HepG2 (cell line): Measurements from ENCODE around the gene MRM2. TPM values are rescaled to one million over a fixed set of nuclear protein-coding genes. Genes with fewer than 3 reads are reported as not detected.

Experiments
- ATAC-seq: fragments of 200-7000 bp; cut with Tn5 transposase; 3 replicates; pipeline ENCODE4 v1.9.1; 2020; ENCODE audit warnings: mild to moderate bottlenecking, moderate library complexity
- BruUV-seq: library from RNA; stranded (reverse); fragments of 400-500 nt; replicated peaks from 2 replicates; lab custom pipeline; 2021; lab: Mats Ljungman, UMichigan
- CTCF ChIA-PET: fragments of 300-600 bp; formaldehyde crosslinking; extraction: SDS; loops from one replicate; lab custom pipeline; 2021; ENCODE audit warnings: low total read pairs, inconsistent platforms, low intra/inter-chr PET ratio; lab: Yijun Ruan, JAX
- POLR2A ChIA-PET: fragments of 350-600 bp; sonication (Branson Sonifier 250); formaldehyde crosslinking; loops from one replicate; lab custom pipeline; 2020; ENCODE audit warnings: antibody characterized with exemption, inconsistent platforms; lab: Yijun Ruan, JAX
- DNase-seq: peaks from one replicate; pipeline ENCODE4 v3.0.0-alpha.2; 2015; ENCODE audit warnings: low spot score
- FAIRE-seq: peaks from 3 replicates; lab custom pipeline; 2011; peaks lifted over from hg19 to GRCh38; lab: Jason Lieb, UNC
- H2AFZ ChIP-seq: one replicate; pipeline ENCODE4 v1.6.1; 2011; ENCODE audit warnings: low read length, inconsistent platforms
- H3K27ac ChIP-seq: fragments of 300-600 bp; 3 replicates; pipeline ENCODE4 v1.8.0; 2011; ENCODE audit warnings: mixed run types, mild to moderate bottlenecking, mixed read lengths, low read length, inconsistent platforms; ENCODE audit not compliant: insufficient read depth; ENCODE audit errors: extremely low read length
- H3K27me3 ChIP-seq, 2 experiments: fragments of 200-600 bp in 1 of 2; 2 replicates in 1 of 2; 3 replicates in 1 of 2; pipeline versions ENCODE4 v1.6.0 to v1.8.0; 2011; ENCODE audit warnings: low read length in 2 of 2, mild to moderate bottlenecking in 2 of 2, moderate library complexity in 2 of 2, inconsistent platforms in 1 of 2; ENCODE audit not compliant: insufficient read depth in 2 of 2, control insufficient read depth in 1 of 2
- H3K36me3 ChIP-seq, 2 experiments: fragments of 200-600 bp in 1 of 2; replicated peaks in 1 of 2; 2 replicates in 1 of 2; 3 replicates in 1 of 2; pipeline versions ENCODE4 v1.5.1 to v1.8.0; 2011; ENCODE audit warnings: low read length in 2 of 2, inconsistent platforms in 1 of 2; ENCODE audit not compliant: insufficient read depth in 2 of 2, control insufficient read depth in 1 of 2
- H3K4me1 ChIP-seq: 2 replicates; pipeline ENCODE4 v1.5.1; 2012; ENCODE audit warnings: low read length, inconsistent platforms; ENCODE audit not compliant: insufficient read depth
- H3K4me2 ChIP-seq: 2 replicates; pipeline ENCODE4 v1.6.0; 2011; ENCODE audit warnings: low read depth, low read length, inconsistent platforms
- H3K4me3 ChIP-seq, 3 experiments: fragments of 200-600 bp in 1 of 3; sonication (generic), shearing (Covaris generic) in 1 of 3; replicated peaks in 1 of 3; 2 replicates each; pipeline ENCODE4 v1.5.1; 2011 to 2016; ENCODE audit warnings: low read length in 3 of 3, inconsistent platforms in 2 of 3, low read depth in 2 of 3, mild to moderate bottlenecking in 2 of 3, control low read depth in 1 of 3, mixed read lengths in 1 of 3; ENCODE audit not compliant: insufficient read depth in 1 of 3
- H3K79me2 ChIP-seq: one replicate; pipeline ENCODE4 v1.6.1; 2011; ENCODE audit warnings: low read length, inconsistent platforms; ENCODE audit not compliant: insufficient read depth
- H3K9ac ChIP-seq: 2 replicates; pipeline ENCODE4 v1.6.0; 2011; ENCODE audit warnings: mild to moderate bottlenecking, low read depth, low read length, inconsistent platforms; ENCODE audit not compliant: insufficient read depth
- H3K9me3 ChIP-seq: 2 replicates; pipeline ENCODE4 v1.5.1; 2012; ENCODE audit warnings: mild to moderate bottlenecking, low read length
- H4K20me1 ChIP-seq: 2 replicates; pipeline ENCODE4 v1.6.0; 2011; ENCODE audit warnings: inconsistent platforms, mild to moderate bottlenecking, low read length, moderate library complexity; ENCODE audit not compliant: insufficient read depth
- AGO2 ChIP-seq: fragments of 200-400 bp; formaldehyde crosslinking; optimal IDR thresholded peaks from 2 replicates; pipeline ENCODE3; 2017; ENCODE audit warnings: mild to moderate bottlenecking, low read depth, low read length, moderate library complexity
- CC2D1A ChIP-seq: sonication (generic); formaldehyde crosslinking; IDR thresholded peaks from 2 replicates; pipeline ENCODE4 v1.8.1; 2023; ENCODE audit warnings: mild to moderate bottlenecking, missing genetic modification reagents
- SKI ChIP-seq: fragments of 450-650 bp; IDR thresholded peaks from one replicate; pipeline ENCODE4 v1.6.1; 2018; ENCODE audit warnings: mild to moderate bottlenecking; ENCODE audit not compliant: partially characterized antibody
- ZNF263 ChIP-seq: sonication (generic); formaldehyde crosslinking; IDR thresholded peaks from 2 replicates; pipeline ENCODE4 v1.4.0; 2020; ENCODE audit warnings: missing genetic modification reagents
- WGBS: methylation state at CpG from one replicate; pipeline ENCODE4 v1.1.6; 2017; ENCODE audit warnings: low lambda C conversion rate; 5-methylcytosine and 5-hydroxymethylcytosine counted together
- in situ Hi-C: cut with HindIII; loops from 2 replicates; pipeline ENCODE4 v1.10.0; 2017; ENCODE audit warnings: low pct_unique_long_range_greater_than_20kb; ENCODE audit not compliant: extremely low pct_ligation_motif_present
- intact Hi-C: fragments of 100-400 bp; cut with micrococcal nuclease; formaldehyde crosslinking; loops from one replicate; pipeline ENCODE4 v1.10.0; 2022; ENCODE audit not compliant: unreplicated experiment
- polyA plus RNA-seq, 8 experiments: library from polyadenylated mRNA; depleted of rRNA in 3 of 8; stranded (reverse) in 7 of 8; unstranded in 1 of 8; fragments of >200 nt; fragmentation: Illumina TruSeq in 4 of 8; extraction: Trizol in 4 of 8; gene quantifications; 2 replicates each; pipeline versions ENCODE4 v1.2.1 to v1.2.3, GENCODE V29; 2011 to 2016; ENCODE audit warnings: low read depth in 4 of 8, missing spikeins in 1 of 8, mixed read lengths in 1 of 8; ENCODE audit not compliant: insufficient read depth in 1 of 8
- total RNA-seq, 5 experiments: library from RNA; depleted of rRNA; stranded (reverse); fragments of >200 nt; fragmentation: Illumina TruSeq; extraction: Trizol; gene quantifications; 2 replicates each; pipeline ENCODE4 v1.2.3, GENCODE V29; 2016; ENCODE audit warnings: low read depth in 1 of 5
- TF ChIP-seq, protein P1 (sequence below): sonication (generic); formaldehyde crosslinking; IDR thresholded peaks from 2 replicates; pipeline ENCODE4 v1.4.0; 2020; ENCODE audit warnings: missing genetic modification reagents

MRM2 gene
- total and polyA plus RNA-seq, 2 of the 13 experiments (the other 11 are each of a cell fraction or from before 2014, with no cell fraction given) = 13.2 to 34.2 TPM

DNA sequence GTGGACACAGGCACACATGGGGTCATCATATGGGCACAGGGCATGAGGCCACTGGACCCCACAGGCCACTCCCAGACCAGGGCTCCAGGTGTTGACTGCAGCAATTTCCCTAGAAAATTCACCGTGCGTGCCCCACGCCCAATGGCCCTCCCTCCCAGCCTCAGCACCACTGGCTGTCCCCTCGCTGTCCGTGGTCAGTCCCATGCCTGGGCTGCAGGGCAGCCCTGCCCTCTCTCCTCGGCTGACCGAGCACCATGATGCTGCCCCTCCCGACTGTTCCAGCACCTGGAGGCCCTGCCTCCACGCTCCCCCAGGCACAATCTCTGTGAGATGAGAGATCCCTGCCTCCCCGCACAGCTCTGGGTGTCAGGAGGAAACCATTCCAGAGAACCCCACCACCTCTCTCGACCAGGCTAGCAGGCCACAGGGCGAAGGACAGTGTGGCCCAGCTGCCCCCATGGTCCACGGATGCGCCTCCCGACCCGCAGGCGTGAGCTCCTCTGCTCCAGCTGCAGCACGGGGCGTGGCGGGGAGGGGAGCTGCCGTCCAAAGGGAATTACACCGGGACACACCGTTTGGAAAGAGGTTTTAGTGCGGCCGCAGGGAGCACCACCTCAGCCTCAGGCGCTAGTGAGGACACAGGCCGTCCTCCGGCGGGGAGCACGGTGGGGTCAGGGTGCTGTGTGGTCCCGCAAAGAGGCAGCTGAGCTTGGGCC lies 12.6 kb upstream of the MRM2 start:
- no TSS peak for BruUV-seq
- in situ Hi-C loops = loop anchor here (10.0 kb wide), 1 partner anchor 50 kb away; no protein-coding TSS in a partner anchor

GRCh38 chr7:2253525-2254244 lies 11.7 kb upstream of the MRM2 start:
- intact Hi-C loops = no loop called here

More for the DNA sequence above, 12.6 kb upstream of the MRM2 start:
- ATAC-seq = no peak
- Histone ChIP-seq H3K36me3 (peaks cover 6 to 25% of the 10 kb centered on the region in 2 experiments; a peak in 3 of 5 replicates), H3K27me3 (no peaks in the 10 kb centered on the region), H3K9me3 (no peaks in the 10 kb centered on the region), H4K20me1 (no peaks in the 10 kb centered on the region), H3K79me2 (no peaks in the 10 kb centered on the region), H3K27ac (no peak overlapping the region), H3K4me3 (no peak overlapping the region), H3K9ac (no peak overlapping the region), H2AFZ (no peak overlapping the region), H3K4me2 (no peak overlapping the region), H3K4me1 (no peaks in the 10 kb centered on the region)
- no peak for FAIRE-seq
- intact Hi-C loops = no loop called here
- POLR2A ChIA-PET = no interaction called here
- TF ChIP-seq ZNF263 (CRISPR knock-in tag) = peak; percentile 56
- TF ChIP-seq, protein P1, sequence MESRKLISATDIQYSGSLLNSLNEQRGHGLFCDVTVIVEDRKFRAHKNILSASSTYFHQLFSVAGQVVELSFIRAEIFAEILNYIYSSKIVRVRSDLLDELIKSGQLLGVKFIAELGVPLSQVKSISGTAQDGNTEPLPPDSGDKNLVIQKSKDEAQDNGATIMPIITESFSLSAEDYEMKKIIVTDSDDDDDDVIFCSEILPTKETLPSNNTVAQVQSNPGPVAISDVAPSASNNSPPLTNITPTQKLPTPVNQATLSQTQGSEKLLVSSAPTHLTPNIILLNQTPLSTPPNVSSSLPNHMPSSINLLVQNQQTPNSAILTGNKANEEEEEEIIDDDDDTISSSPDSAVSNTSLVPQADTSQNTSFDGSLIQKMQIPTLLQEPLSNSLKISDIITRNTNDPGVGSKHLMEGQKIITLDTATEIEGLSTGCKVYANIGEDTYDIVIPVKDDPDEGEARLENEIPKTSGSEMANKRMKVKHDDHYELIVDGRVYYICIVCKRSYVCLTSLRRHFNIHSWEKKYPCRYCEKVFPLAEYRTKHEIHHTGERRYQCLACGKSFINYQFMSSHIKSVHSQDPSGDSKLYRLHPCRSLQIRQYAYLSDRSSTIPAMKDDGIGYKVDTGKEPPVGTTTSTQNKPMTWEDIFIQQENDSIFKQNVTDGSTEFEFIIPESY (CRISPR knock-in tag) = no peak
- DNase-seq = no peak
- WGBS = 98% methylated on average over 25 of the region's 31 CpGs
- CTCF ChIA-PET = no interaction called here

More at GRCh38 chr7:2253525-2254244, 11.7 kb upstream of the MRM2 start:
- ChIA-PET CTCF (no interaction called here), POLR2A (no interaction called here)
- FAIRE-seq (no peak), ATAC-seq (no peak), DNase-seq (no peak)
- no TSS peak for BruUV-seq
- WGBS = 100% methylated on average over 5 of the region's 32 CpGs
- TF ChIP-seq AGO2 (peak; percentile 25), SKI (no peak), CC2D1A (CRISPR knock-in tag) (no peak)
- Histone ChIP-seq H3K79me2 (no peaks in the 10 kb centered on the region), H3K27ac (no peak overlapping the region), H4K20me1 (no peaks in the 10 kb centered on the region), H3K36me3 (peaks cover 6 to 25% of the 10 kb centered on the region in 2 experiments; a peak in 3 of 5 replicates), H3K9me3 (no peaks in the 10 kb centered on the region), H3K9ac (no peak overlapping the region), H2AFZ (no peak overlapping the region), H3K4me1 (no peaks in the 10 kb centered on the region), H3K27me3 (no peaks in the 10 kb centered on the region), H3K4me2 (no peak overlapping the region), H3K4me3 (no peak overlapping the region)
- in situ Hi-C loops = loop anchor here (10.0 kb wide), 1 partner anchor 51 kb away; no protein-coding TSS in a partner anchor
